A673 (cell line): ENCODE results near the gene RNF187. TPM values are rescaled to one million over a fixed set of nuclear protein-coding genes. Genes with fewer than 3 reads are reported as not detected.
A peak's percentile ranks its signal among the peaks of the same experiment; 100 is the strongest.

Source experiments
- BruUV-seq: library from RNA; stranded (reverse); fragments of 400-500 nt; replicated peaks from 2 replicates; lab custom pipeline; 2021; lab: Mats Ljungman, UMichigan
- CTCF ChIA-PET: fragments of 300-600 bp; sonication (Branson Sonifier 250); formaldehyde crosslinking; loops from one replicate; lab custom pipeline; 2022; ENCODE audit warnings: antibody characterized with exemption; lab: Charles Lee
- POLR2A ChIA-PET: fragments of 300-600 bp; sonication (Branson Sonifier 250); formaldehyde crosslinking; loops from one replicate; lab custom pipeline; 2022; ENCODE audit warnings: antibody characterized with exemption; ENCODE audit not compliant: low non-redundant PET; lab: Charles Lee
- DNase-seq: peaks from one replicate; pipeline ENCODE4 v3.0.0-alpha.2; 2015; ENCODE audit warnings: low spot score
- H3K27ac ChIP-seq: fragments of 200-600 bp; sonication (generic); 2 replicates; pipeline ENCODE4 v1.5.1; 2016; ENCODE audit warnings: mixed run types, low read depth, mild to moderate bottlenecking, mixed read lengths, antibody characterized with exemption, low read length; ENCODE audit not compliant: poor library complexity, severe bottlenecking
- H3K27me3 ChIP-seq: fragments of 200-600 bp; sonication (generic); replicated peaks from 2 replicates; pipeline ENCODE4 v1.6.1; 2017; ENCODE audit warnings: mixed run types, low read depth, mild to moderate bottlenecking, mixed read lengths, antibody characterized with exemption, low read length; ENCODE audit not compliant: insufficient read depth, poor library complexity
- H3K36me3 ChIP-seq: fragments of 200-600 bp; sonication (generic); 2 replicates; pipeline ENCODE4 v1.6.1; 2016; ENCODE audit warnings: mixed run types, mild to moderate bottlenecking, mixed read lengths, antibody characterized with exemption, low read length; ENCODE audit not compliant: insufficient read depth, poor library complexity, severe bottlenecking
- H3K4me1 ChIP-seq: fragments of 200-600 bp; sonication (generic); 2 replicates; pipeline ENCODE4 v1.6.1; 2017; ENCODE audit warnings: mixed run types, mild to moderate bottlenecking, mixed read lengths, antibody characterized with exemption, low read length; ENCODE audit not compliant: insufficient read depth, poor library complexity, severe bottlenecking
- H3K4me3 ChIP-seq: fragments of 200-600 bp; sonication (generic); 2 replicates; pipeline ENCODE4 v1.5.1; 2016; ENCODE audit warnings: low read depth, mixed run types, mild to moderate bottlenecking, mixed read lengths, low read length; ENCODE audit not compliant: poor library complexity, severe bottlenecking
- H3K9me3 ChIP-seq: fragments of 200-600 bp; sonication (generic); 2 replicates; pipeline ENCODE4 v1.6.1; 2016; ENCODE audit warnings: mixed run types, low read depth, mild to moderate bottlenecking, mixed read lengths, antibody characterized with exemption, low read length; ENCODE audit not compliant: poor library complexity, severe bottlenecking
- CTCF ChIP-seq: fragments of 300-800, 200-600 bp; sonication (generic); conservative IDR thresholded peaks from 2 replicates; pipeline ENCODE4 v1.5.1; 2017; ENCODE audit warnings: low read depth, mild to moderate bottlenecking, antibody characterized with exemption, low read length, moderate library complexity, mixed read lengths
- EZH2 ChIP-seq: fragments of 200-600 bp; sonication (generic); IDR thresholded peaks from 2 replicates; pipeline ENCODE4 v1.6.1; 2017; ENCODE audit warnings: borderline replicate concordance, low read depth, mild to moderate bottlenecking, mixed read lengths, antibody characterized with exemption, low read length; ENCODE audit not compliant: poor library complexity, severe bottlenecking
- intact Hi-C: fragments of 100-400 bp; cut with micrococcal nuclease; formaldehyde crosslinking; loops from one replicate; pipeline ENCODE4 v1.10.0; 2022; ENCODE audit not compliant: unreplicated experiment
- total RNA-seq: library from RNA; stranded (reverse); gene quantifications from 2 replicates; pipeline ENCODE4 v1.2.3, GENCODE V29; 2021

RNF187 gene
- total RNA-seq, 1 experiment from 2014 or later: 146 TPM

- TF ChIP-seq EZH2 (no peak), CTCF (peak; percentile 85)
- H3K9me3 ChIP-seq: no peaks in the 10 kb centered on the region
- peaks cover 11% of the 10 kb centered on the region for H3K4me1 ChIP-seq
- BruUV-seq: no TSS peak
- H3K27ac ChIP-seq: no peak overlapping the region
- intact Hi-C loops: no loop called here
- peaks cover 41% of the 10 kb centered on the region for H3K27me3 ChIP-seq
- H3K4me3 ChIP-seq: peak overlapping the region; percentile 84
- ChIA-PET POLR2A (interaction anchor here (0.7 kb wide), 2 partner anchors 35 to 189 kb away, joined by 7 to 11 read pairs; no protein-coding TSS in a partner anchor), CTCF (interaction anchor here (0.7 kb wide), 2 partner anchors 13 to 14 kb away, joined by 3 to 5 read pairs; no protein-coding TSS in a partner anchor)
- peak; percentile 84 for DNase-seq
- H3K36me3 ChIP-seq: no peaks in the 10 kb centered on the region
These were observed 27.8 kb upstream of the RNF187 start for GRCh38 chr1:228459091-228459993.

- POLR2A ChIA-PET: no interaction called here
- intact Hi-C loops: no loop called here
- no peak for DNase-seq
- H3K4me3 ChIP-seq: no peak overlapping the region
- H3K4me1 ChIP-seq: peaks cover 6% of the 10 kb centered on the region
- no peaks in the 10 kb centered on the region for H3K9me3 ChIP-seq
- CTCF ChIA-PET: no interaction called here
- H3K27ac ChIP-seq: no peak overlapping the region
- TF ChIP-seq CTCF: no peak
- no peak for TF ChIP-seq EZH2
- no peaks in the 10 kb centered on the region for H3K36me3 ChIP-seq
- H3K27me3 ChIP-seq: peaks cover 56% of the 10 kb centered on the region
- no TSS peak for BruUV-seq
These were observed 26.4 kb upstream of the RNF187 start for GRCh38 chr1:228460821-228461220.

- Histone ChIP-seq H3K9me3 (no peaks in the 10 kb centered on the region), H3K27ac (no peak overlapping the region), H3K4me1 (no peaks in the 10 kb centered on the region), H3K27me3 (peaks cover 73% of the 10 kb centered on the region), H3K36me3 (no peaks in the 10 kb centered on the region), H3K4me3 (no peak overlapping the region)
- ChIA-PET CTCF (no interaction called here), POLR2A (no interaction called here)
- TF ChIP-seq EZH2: no peak
- no peak for TF ChIP-seq CTCF
- no peak for DNase-seq
- intact Hi-C loops: no loop called here
- BruUV-seq: no TSS peak
These were observed 24.6 kb upstream of the RNF187 start for GRCh38 chr1:228462560-228462959.
